LNCAP (cell line): Measurements from ENCODE around the gene COL19A1.

Experiments used
- TF ChIP-seq, protein P1 (sequence below): fragments of 450-650 bp; IDR thresholded peaks from 2 replicates; pipeline ENCODE4 v1.5.1; 2017; ENCODE audit warnings: mild to moderate bottlenecking

COL19A1 gene

GRCh38 chr6:69866351-69866769 lies at the start of gene COL19A1:
TSS of gene COL19A1 (plus strand) at chr6:69866556. CDS start at chr6:69879568, 13,012 bp downstream.
- TF ChIP-seq, protein P1, sequence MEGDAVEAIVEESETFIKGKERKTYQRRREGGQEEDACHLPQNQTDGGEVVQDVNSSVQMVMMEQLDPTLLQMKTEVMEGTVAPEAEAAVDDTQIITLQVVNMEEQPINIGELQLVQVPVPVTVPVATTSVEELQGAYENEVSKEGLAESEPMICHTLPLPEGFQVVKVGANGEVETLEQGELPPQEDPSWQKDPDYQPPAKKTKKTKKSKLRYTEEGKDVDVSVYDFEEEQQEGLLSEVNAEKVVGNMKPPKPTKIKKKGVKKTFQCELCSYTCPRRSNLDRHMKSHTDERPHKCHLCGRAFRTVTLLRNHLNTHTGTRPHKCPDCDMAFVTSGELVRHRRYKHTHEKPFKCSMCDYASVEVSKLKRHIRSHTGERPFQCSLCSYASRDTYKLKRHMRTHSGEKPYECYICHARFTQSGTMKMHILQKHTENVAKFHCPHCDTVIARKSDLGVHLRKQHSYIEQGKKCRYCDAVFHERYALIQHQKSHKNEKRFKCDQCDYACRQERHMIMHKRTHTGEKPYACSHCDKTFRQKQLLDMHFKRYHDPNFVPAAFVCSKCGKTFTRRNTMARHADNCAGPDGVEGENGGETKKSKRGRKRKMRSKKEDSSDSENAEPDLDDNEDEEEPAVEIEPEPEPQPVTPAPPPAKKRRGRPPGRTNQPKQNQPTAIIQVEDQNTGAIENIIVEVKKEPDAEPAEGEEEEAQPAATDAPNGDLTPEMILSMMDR: no peak

DNA sequence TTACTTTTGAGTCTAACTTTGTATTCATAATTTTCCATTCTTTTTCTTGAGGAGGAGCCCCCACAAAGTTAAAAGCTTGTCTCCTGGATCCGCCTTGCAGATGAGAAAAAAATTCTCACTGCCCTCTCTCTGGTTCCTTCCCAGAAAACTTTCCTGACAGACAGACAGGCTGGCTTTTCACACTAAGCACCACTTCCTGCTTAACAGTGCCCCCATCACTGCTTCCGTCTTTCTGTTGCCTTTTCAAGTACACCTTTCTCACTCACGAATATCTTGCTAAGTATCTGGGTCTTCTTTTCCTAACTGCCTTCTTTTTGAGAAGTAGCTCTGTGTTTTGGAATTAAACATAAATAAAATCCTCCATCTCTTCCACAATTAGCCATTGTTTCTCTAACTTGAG lies 49.8 kb upstream of the COL19A1 start:
- TF ChIP-seq, protein P1: no peak

DNA sequence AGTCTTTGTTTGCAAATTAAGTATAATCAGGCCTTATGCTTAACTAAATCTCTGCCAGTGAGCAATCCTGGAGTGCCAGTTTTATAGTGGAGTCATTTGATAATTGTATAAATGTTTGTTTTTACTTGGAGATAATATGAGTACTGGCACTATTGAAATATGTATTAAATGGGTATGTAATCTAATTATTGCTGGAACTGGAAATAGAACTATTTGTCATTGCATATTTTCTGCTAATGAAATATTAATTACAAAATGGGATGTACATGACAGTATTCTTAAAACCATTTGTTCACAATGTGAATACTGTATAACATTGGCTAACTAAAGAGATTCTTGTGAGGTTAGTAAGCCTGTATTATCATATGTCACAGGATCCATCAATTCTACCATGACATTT lies 49.0 kb upstream of the COL19A1 start:
- TF ChIP-seq, protein P1: no peak

GRCh38 chr6:69818223-69818930 lies 48.0 kb upstream of the COL19A1 start:
- TF ChIP-seq, protein P1: no peak

- TF ChIP-seq, protein P1: no peak
Measured at GRCh38 chr6:69819138-69819537, 47.2 kb upstream of the COL19A1 start.

GRCh38 chr6:69820018-69820417 lies 46.3 kb upstream of the COL19A1 start:
- TF ChIP-seq, protein P1: no peak

GRCh38 chr6:69820438-69820837 lies 45.9 kb upstream of the COL19A1 start:
- TF ChIP-seq, protein P1: no peak

GRCh38 chr6:69825904-69826303 lies 40.5 kb upstream of the COL19A1 start:
- TF ChIP-seq, protein P1: no peak
